NT2/D1 (cell line): Measurements from ENCODE around the gene C2orf68.

Source experiments
- SUZ12 ChIP-seq: IDR thresholded peaks from 2 replicates; pipeline ENCODE4 v1.6.1; 2011; ENCODE audit not compliant: insufficient read length, insufficient read depth; ENCODE audit errors: extremely low read depth
- ZNF274 ChIP-seq: IDR thresholded peaks from 2 replicates; pipeline ENCODE4 v1.6.1; 2011; ENCODE audit warnings: mild to moderate bottlenecking, low read depth, low read length

DNA sequence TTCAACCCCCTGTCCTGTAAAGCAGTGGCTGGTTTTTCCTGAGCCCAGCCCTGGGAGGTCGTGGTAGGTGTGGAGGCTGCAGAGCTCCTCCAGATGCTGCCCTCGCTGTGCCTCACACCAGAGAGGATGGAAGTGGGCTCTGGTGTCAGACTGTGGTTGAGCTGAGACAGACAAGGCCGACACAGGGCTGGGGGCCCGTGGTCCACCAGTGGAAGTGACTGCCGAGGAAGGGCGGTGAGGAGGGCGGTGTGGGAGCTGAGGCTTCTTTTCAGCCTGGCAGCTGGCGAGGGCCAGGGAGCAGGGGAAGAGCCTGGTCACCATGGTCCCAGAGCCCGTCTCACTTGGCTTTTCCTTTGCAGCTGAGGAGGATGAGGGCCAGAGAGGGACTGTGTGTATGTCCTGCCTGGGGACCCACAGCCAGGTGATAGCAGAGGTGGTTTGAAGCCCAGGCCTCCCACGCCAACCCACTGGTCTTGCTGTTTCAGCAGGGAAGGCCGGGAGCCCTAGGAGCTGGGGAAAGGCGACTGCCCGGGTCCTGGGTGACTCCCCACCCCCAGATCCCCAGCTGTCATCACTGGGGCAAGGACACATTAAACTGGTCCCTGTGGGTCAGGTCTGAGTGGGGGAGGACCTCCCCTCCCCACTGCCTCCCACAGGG lies 47.6 kb upstream of the C2orf68 start:
- TF ChIP-seq SUZ12 (no peak), ZNF274 (no peak)
